ENCODE data around the gene MYD88. TPM values are rescaled to one million over a fixed set of nuclear protein-coding genes. Genes with fewer than 3 reads are reported as not detected.

MYD88 gene
- 0.93 and 2.1 TPM in 2 replicates for total RNA-seq (2014; rRNA removed; shearing (Covaris generic))

GRCh38 chr3:38138349-38139190, at the start of gene MYD88:
TSS of gene MYD88 (plus strand) at chr3:38138661. CDS start at chr3:38138701, 40 bp downstream.
- DNase-seq (ENCODE audit: low spot score), result no peak

GRCh38 chr3:38089163-38089562, 49.3 kb upstream of the MYD88 start:
- no peak for DNase-seq (ENCODE audit: low spot score)

GRCh38 chr3:38090453-38090852, 48.0 kb upstream of the MYD88 start:
- no peak for DNase-seq (ENCODE audit: low spot score)

GRCh38 chr3:38094999-38095398, 43.5 kb upstream of the MYD88 start:
- no peak for DNase-seq (ENCODE audit: low spot score)

GRCh38 chr3:38095669-38096483, 42.6 kb upstream of the MYD88 start:
- DNase-seq (ENCODE audit: low spot score), result no peak

- no peak for DNase-seq (ENCODE audit: low spot score)
These were observed 40.8 kb upstream of the MYD88 start for GRCh38 chr3:38097446-38098375.

GRCh38 chr3:38098376-38098723, 40.1 kb upstream of the MYD88 start:
- no peak for DNase-seq (ENCODE audit: low spot score)

GRCh38 chr3:38099518-38099917, 38.9 kb upstream of the MYD88 start:
- no peak for DNase-seq (ENCODE audit: low spot score)

- no peak for DNase-seq (ENCODE audit: low spot score)
These were observed 38.0 kb upstream of the MYD88 start for GRCh38 chr3:38100498-38100897.

- DNase-seq (ENCODE audit: low spot score), result no peak
These were observed 36.5 kb upstream of the MYD88 start for GRCh38 chr3:38101811-38102443.

- DNase-seq (ENCODE audit: low spot score), result no peak
These were observed 36.0 kb upstream of the MYD88 start for GRCh38 chr3:38102444-38102814.

- no peak for DNase-seq (ENCODE audit: low spot score)
These were observed 32.9 kb upstream of the MYD88 start for GRCh38 chr3:38105525-38105924.

- no peak for DNase-seq (ENCODE audit: low spot score)
These were observed 30.4 kb upstream of the MYD88 start for GRCh38 chr3:38107911-38108648.

GRCh38 chr3:38108649-38109579, 29.5 kb upstream of the MYD88 start:
- DNase-seq (ENCODE audit: low spot score), result no peak

GRCh38 chr3:38109580-38110313, 28.7 kb upstream of the MYD88 start:
- DNase-seq (ENCODE audit: low spot score), result no peak

- DNase-seq (ENCODE audit: low spot score), result no peak
These were observed 28.0 kb upstream of the MYD88 start for GRCh38 chr3:38110314-38111050.

GRCh38 chr3:38111201-38111600, 27.3 kb upstream of the MYD88 start:
- DNase-seq (ENCODE audit: low spot score), result no peak

- DNase-seq (ENCODE audit: low spot score), result no peak
These were observed 26.6 kb upstream of the MYD88 start for GRCh38 chr3:38111696-38112377.

All from A172 (cell line).